Measurements from ENCODE around the gene IFFO2.

Gene IFFO2

GRCh38 chr1:18950401-18951026, 6.0 kb downstream of the IFFO2 start:
- DNase-seq (ENCODE audit: low read depth in 2 of 2) = peak in 1 of 2 donors; percentile 21

- no peak for DNase-seq (ENCODE audit: low read depth in 2 of 2)
Observed at GRCh38 chr1:18949686-18950400, 6.6 kb downstream of the IFFO2 start.

GRCh38 chr1:18948913-18949685, 7.4 kb downstream of the IFFO2 start:
- no peak for DNase-seq (ENCODE audit: low read depth in 2 of 2)

- DNase-seq (ENCODE audit: low read depth in 2 of 2) = peak; percentile 56 to 65
Observed at GRCh38 chr1:18948048-18948912, 8.2 kb downstream of the IFFO2 start.

- no peak for DNase-seq (ENCODE audit: low read depth in 2 of 2)
Observed at GRCh38 chr1:18947570-18947969, 8.9 kb downstream of the IFFO2 start.

GRCh38 chr1:18946550-18947381, 9.7 kb downstream of the IFFO2 start:
- DNase-seq (ENCODE audit: low read depth in 2 of 2) = no peak

GRCh38 chr1:18945401-18945849, 11.1 kb downstream of the IFFO2 start:
- no peak for DNase-seq (ENCODE audit: low read depth in 2 of 2)

GRCh38 chr1:18944810-18945209, 11.7 kb downstream of the IFFO2 start:
- no peak for DNase-seq (ENCODE audit: low read depth in 2 of 2)

- no peak for DNase-seq (ENCODE audit: low read depth in 2 of 2)
Observed at GRCh38 chr1:18943914-18944572, 12.4 kb downstream of the IFFO2 start.

- no peak for DNase-seq (ENCODE audit: low read depth in 2 of 2)
Observed at GRCh38 chr1:18943162-18943561, 13.3 kb downstream of the IFFO2 start.

- DNase-seq (ENCODE audit: low read depth in 2 of 2) = no peak
Observed at GRCh38 chr1:18942340-18942739, 14.1 kb downstream of the IFFO2 start.

GRCh38 chr1:18941221-18942141, 15.0 kb downstream of the IFFO2 start:
- no peak for DNase-seq (ENCODE audit: low read depth in 2 of 2)

GRCh38 chr1:18940303-18941020, 16.0 kb downstream of the IFFO2 start:
- DNase-seq (ENCODE audit: low read depth in 2 of 2) = no peak

- DNase-seq (ENCODE audit: low read depth in 2 of 2) = no peak
Observed at GRCh38 chr1:18939398-18940302, 16.8 kb downstream of the IFFO2 start.

- DNase-seq (ENCODE audit: low read depth in 2 of 2) = no peak
Observed at GRCh38 chr1:18938707-18939070, 17.8 kb downstream of the IFFO2 start.

- no peak for DNase-seq (ENCODE audit: low read depth in 2 of 2)
Observed at GRCh38 chr1:18938008-18938706, 18.3 kb downstream of the IFFO2 start.

GRCh38 chr1:18937539-18937938, 18.9 kb downstream of the IFFO2 start:
- no peak for DNase-seq (ENCODE audit: low read depth in 2 of 2)
